AG08395 (cell line): ENCODE data around the gene KCNV2.
A peak's percentile ranks its signal among the peaks of the same experiment; 100 is the strongest.

Experiments
- DNase-seq: peaks from one replicate; pipeline ENCODE4 v3.0.0; 2012; ENCODE audit warnings: mixed read lengths, low spot score

Gene KCNV2

GRCh38 chr9:2758898-2759510 lies 41.7 kb downstream of the KCNV2 start:
- no peak for DNase-seq

DNA sequence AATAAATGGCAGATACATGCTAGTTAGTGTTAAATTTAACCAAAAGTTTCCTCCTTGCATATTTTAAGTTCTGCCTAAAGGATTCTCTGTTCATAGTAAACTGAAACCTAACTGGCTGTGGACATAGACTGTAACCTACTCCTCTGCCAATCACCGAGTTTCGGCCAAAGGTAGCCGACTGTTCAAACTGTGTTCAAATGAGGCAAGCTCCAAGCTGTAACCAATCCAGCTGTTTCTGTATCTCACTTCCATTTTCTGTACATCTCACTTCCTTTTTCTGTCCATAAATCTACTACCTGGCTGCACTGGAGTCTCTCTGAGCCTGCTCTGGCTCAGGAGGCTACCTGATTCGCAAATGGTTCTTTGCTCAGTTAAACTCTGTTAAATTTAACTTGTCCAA lies 44.1 kb downstream of the KCNV2 start:
- no peak for DNase-seq

DNA sequence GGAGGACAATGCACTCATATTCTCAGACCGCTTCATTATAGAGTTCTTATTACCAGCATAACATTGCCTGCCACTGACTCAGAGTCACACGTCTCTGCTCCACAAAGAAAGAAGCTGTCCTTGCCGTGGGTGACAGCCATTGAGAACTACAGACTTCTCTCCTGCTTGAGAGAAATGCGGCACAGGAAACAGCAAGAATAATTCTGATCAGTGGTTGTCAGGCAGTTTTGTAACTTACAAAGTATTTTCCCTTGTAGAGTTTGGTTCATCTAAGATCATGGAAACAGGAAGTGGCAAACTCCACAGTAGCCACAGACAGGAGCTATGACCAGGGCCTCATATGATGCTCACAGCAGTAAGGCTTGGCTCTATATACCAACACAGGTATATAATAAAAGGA lies 47.0 kb downstream of the KCNV2 start:
- no peak for DNase-seq

DNA sequence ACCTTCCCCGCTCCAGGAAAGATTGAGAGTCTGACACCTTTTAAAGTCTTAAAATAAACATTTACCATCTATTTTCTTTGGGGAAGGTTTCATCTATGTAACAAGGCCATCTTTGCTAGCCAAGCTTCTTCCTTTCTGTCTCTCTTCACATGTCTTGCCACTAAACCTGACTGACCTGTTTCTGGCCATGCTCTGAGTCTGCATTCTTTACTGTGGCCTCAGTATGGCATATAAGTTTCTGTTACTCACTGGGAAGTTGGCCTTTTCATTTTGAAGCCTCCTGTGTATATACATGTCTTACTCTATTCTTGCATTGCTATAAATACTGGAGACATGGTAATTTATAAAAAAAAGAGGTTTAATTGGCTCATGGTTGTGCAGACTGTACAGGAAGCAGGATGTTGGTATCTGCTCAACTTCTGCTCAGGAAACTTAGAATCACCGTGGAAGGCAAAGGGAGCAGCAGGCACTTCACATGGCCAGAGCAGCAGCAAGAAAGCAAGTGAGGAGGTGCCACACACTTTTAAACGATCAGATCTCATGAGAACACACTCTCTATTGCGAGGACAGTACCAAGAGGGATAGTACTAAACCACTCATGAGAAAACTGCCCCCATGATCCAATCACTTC lies 48.1 kb downstream of the KCNV2 start:
- no peak for DNase-seq

DNA sequence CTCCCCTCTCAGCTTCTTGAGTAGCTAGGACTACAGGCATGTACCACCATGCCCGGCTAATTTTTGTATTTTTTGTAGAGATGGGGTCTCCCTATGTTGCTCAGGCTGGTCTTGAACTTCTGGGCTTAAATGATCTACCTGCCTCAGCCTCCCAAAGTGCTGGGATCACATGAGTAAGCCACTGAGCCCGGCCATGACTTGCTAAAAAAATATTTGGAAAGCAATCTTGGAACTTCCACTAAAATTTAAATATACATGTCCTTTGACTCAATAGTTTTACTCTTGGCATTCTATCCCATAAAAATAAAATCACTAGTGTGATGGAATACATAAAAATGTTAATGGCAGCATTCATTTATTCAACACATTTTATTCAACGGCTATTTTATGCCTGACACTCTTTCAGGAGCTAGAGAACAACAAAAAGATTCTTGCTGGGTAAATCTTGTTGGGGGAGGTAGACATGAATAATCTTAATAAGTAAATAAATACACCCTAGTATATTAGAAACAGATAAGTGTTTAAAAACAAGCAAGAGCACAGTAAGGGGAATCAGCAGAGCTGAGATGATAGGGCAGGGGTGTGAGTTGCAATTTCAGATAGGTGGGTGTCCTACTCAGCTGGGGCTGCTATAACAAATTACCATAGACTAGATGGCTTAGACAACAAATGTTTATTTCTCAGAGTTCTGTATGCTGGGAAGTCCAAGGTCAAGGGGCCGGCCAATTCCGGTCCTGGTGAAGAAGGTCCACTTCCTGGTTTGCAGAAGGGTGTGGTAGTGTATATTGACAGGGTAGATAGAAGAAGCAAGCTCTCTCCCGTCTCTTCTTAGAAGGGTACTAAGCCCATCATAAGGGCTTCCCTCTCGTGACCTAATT lies 50.7 kb downstream of the KCNV2 start:
- no peak for DNase-seq

DNA sequence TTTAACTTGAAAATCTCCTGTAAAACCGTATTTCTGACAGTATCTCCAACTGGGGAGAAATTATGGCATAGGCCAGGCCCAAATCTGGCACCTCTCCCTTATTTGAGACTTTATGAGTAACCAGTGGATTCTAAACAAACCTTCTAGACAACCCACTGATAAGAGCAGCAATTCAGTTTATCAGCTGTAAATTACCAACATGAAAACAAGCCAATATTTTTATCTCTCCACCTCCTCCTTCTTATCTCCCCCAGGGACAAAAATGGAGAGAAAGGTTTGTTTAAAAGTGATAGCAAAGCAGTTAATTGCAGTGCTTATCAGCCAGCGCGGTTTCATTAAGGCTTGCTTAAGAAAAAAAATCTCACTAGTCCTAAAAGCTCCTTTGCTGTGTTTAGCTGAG lies 53.8 kb downstream of the KCNV2 start:
- no peak for DNase-seq

- peak; percentile 13 for DNase-seq
Measured at GRCh38 chr9:2771661-2772060, 54.4 kb downstream of the KCNV2 start.

DNA sequence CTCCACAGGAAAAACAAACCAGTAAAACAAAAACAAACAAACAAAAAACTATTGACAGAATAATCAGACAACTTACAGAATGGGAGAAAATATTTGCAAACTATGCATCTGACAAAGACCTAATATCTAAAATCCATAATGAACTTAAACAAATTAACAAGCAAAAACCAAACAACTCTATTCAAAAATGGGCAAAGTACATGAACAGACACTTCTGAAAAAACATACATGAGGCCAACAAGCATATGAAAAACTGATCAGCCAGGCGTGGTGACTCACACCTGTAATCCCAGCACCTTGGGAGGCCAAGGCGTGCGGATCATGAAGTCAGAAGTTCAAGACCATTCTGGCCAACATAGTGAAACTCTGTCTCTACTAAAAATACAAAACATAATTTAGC lies 60.1 kb downstream of the KCNV2 start:
- DNase-seq, result no peak

DNA sequence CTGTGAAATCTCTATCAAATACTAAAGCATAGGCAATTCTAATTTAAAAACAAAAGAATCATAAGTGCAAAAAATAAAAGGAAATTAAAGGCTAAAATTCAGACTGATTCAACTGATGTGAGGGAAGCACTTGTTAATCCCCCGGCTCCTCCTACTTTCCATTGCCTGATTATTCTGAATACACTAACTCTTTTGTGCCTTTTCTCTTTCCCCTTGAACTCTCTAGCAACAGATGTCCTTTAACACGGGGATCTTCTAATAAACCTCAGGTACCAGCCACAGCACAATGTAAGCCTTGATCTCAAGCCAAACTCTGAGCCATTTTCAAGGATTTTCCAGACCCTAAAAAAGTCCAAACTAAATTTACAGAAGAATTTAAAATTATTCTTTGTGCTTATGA lies 61.5 kb downstream of the KCNV2 start:
- DNase-seq, result no peak
